ENCODE data around the gene SDR42E2.
"Not testable (repeated sequence)": the region's sequence is repeated elsewhere in the genome, so short reads cannot be mapped to it uniquely, and the experiment has no call there.

SDR42E2 gene

GRCh38 chr16:22192261-22193062, 30.2 kb downstream of the SDR42E2 start:
- DNase-seq, result peak; percentile 50

DNA sequence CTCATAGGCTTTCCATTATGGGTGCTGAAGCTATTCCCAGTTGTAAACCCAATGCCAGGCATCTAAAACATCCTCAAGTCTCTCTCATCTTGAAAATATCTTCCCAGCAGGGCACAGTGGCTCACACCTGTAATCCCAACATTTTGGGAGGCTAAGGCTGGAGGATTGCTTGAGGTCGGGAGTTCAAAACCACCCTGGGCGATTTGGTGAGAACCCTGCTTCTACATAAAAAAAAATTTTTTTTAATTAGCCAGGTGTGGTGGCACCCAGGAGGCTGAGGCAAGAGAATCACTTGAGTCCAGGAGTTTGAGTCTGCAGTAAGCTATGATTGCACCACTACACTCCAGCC, 30.7 kb downstream of the SDR42E2 start:
- no peak for DNase-seq

- no peak for DNase-seq
These were observed 32.6 kb downstream of the SDR42E2 start for GRCh38 chr16:22194707-22195444.

DNA sequence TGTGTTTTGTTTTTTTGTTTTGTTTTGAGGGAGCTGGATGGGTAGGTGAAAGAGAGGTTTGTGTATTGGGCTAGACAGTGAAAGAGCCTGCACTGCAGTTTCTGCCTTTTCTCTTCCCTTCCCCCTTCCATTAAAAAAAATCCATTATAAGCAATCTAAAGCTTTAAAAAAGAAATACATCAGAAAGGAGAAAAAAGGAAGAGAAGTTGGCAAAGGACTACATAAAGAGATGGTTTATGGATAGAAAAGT, 33.1 kb downstream of the SDR42E2 start:
- DNase-seq, result no peak

- DNase-seq, result peak; percentile 71
These were observed 33.6 kb downstream of the SDR42E2 start for GRCh38 chr16:22195695-22196558.

GRCh38 chr16:22196559-22197168, 34.4 kb downstream of the SDR42E2 start:
- not testable (repeated sequence) for DNase-seq

DNA sequence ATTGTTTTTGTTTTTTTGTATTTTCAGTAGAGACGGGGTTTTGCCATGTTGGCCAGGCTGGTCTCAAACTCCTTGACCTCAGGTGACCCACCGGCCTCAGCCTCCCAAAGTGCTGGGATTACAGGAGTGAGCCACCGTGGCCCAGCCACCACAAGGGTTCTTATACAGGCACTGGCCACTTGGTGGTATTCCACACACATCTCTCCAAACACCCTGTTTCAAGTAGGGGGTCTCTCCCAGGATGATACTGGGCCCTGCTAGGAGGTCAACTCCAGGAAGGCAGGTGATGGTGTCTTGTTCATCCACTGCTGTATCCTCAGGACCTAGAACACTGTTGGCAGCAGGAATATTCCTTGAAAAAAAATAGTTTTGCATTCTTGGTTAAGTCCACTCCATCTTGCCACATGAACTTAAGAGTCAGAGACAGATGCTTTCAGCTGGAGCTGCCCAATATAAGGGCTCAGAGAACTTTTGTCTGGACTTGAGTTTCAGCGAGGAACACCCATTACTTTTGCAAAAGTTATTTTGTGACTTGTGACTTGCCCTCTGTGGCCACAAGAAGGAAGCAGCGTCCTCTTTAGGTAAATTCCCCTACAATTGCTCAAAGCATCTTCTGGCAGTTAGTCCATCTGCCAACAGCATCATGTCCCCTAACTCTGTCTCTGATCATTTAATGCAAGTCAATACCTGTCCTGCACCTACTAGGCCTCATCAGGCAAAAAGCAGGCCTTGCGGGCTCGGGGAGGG, 36.4 kb downstream of the SDR42E2 start:
- DNase-seq, result no peak

DNA sequence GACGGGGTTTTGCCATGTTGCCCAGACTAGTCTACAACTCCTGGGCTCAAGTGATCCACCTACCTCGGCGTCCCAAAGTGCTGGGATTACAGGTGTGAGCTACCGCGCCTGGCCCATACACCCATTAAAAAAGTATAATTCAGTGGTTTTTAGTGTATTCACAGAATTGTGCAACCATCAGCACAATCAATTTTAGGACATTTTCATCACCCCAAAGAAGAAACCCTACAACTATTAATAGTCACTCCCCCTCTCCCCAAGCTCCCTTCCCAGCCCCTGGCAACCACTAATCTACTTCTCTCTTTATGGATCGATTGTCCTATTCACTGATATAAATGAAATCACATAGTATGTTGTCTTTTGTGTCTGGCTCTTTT, 39.9 kb downstream of the SDR42E2 start:
- no peak for DNase-seq

DNA sequence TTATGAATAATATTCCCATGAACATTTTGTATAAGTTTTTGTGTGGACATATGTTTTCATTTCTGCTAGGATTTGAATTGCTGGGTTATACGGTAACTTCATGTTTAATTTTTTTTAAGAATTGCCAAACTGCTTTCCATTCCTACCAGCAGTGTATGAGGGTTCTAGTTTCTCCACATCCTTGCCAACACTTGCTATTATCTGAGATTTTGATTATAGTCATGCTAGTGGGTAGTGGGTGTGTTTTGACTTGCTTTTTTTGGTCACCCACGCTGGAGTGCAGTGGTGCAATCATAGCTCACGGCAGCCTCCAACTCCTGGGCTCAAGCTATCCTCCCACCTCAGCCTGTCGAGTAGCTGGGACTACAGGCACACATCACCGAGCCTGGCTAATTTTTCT, 40.8 kb downstream of the SDR42E2 start:
- no peak for DNase-seq

DNA sequence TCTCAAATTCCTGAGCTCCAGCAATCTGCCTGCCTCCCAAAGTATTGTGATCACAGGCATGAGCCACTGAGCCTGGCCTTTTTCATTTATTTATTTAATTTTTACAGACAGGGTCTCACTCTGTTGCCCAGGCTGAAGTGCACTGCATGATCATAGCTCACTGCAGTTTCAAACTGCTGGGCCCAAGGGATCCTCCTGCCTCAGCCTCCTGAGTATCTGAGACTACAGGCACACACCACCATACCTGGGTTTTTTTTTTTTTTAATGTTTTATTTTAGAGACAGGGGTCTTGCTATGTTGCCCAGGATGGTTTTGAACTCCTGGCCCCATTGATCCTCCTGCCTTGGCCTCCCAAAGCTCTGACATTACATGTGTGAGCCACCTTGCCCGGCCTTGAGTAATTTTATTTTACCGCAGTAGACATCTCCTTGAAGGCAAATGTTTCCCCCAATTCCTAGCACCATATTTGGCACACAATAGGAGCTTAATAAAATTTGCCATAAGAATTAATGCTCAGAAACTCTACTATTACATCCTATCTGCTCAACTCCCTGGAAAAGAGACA, 41.9 kb downstream of the SDR42E2 start:
- no peak for DNase-seq

- no peak for DNase-seq
These were observed 43.3 kb downstream of the SDR42E2 start for GRCh38 chr16:22205577-22206012.

GRCh38 chr16:22206013-22206841, 43.9 kb downstream of the SDR42E2 start, which contains the start of gene EEF2K:
Gene EEF2K, plus strand, starts transcription at chr16:22206278. Its CDS starts 19,452 bp downstream, at chr16:22225730.
- peak; percentile 96 for DNase-seq

GRCh38 chr16:22206842-22207714, 44.8 kb downstream of the SDR42E2 start:
- DNase-seq, result no peak

DNA sequence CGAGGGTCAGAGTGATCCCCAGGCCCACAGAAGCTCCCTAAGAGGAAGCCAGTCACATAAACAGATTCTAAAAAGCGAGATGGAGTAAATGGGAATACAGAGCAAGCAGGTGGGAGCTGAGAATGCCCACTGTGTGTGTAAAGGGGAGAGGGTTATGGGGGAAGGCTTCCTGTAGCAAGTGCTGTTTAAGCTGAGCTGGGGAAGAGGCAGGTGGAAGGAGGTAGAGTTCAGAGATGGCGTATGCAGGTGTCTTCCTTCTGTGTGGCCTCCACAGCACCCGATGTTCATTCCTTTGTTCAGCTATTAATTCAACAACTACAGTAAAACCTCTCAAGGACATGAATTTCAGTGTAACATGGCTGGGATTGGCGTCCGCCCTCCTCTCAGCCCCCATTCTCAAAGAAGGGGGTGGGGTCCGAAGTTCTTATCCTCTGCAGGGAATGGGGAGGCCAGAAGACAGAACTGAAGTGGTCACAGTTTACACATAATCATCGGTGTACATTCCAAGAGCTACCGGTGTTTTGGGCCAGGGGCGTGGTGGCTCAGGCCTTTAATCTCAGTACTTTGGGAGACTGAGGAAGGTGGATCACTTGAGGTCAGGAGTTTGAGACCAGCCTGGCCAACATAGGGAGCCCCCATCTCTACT, 45.5 kb downstream of the SDR42E2 start:
- DNase-seq, result no peak

DNA sequence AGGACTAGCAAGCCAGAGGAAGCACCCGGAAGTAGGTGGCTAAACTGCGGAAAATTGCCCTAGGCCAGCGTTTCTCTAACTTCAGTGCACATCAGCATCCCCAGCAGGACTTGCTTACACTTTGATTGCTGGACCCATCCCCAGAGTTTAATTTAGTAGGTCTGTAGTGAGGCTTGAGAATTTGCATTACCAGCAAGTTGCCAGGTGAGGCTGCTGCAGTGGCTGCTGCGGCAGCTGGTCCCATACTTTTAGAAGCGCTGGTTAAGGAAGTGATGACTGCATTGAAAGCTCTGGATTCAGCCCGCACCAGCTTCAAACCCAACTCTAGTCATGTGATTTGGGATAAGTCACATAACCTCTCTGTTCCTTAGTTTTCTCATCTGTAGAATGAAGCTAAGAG, 48.0 kb downstream of the SDR42E2 start:
- no peak for DNase-seq

DNA sequence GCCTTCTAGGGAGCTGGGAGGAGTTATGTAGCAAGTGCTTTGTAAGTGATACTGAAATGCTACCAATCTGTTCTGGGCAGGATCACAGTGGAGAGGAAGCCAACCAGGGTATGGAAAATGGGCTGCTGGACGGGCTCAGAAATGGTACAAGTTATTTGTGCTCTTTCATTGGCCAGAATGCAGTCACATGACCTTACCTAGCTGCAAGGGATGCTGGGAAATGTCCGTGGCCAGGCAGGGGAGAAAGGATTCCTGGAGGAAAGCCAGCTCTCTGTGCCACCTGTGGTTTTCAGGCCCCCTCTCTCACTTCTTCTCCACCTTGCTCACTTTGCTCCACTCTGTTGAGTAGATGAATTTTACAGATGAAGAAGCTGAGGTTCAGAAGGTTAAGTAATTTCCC, 48.5 kb downstream of the SDR42E2 start:
- DNase-seq, result no peak

GRCh38 chr16:22213236-22213635, 50.9 kb downstream of the SDR42E2 start:
- no peak for DNase-seq

GRCh38 chr16:22213801-22214200, 51.5 kb downstream of the SDR42E2 start:
- DNase-seq, result no peak

DNA sequence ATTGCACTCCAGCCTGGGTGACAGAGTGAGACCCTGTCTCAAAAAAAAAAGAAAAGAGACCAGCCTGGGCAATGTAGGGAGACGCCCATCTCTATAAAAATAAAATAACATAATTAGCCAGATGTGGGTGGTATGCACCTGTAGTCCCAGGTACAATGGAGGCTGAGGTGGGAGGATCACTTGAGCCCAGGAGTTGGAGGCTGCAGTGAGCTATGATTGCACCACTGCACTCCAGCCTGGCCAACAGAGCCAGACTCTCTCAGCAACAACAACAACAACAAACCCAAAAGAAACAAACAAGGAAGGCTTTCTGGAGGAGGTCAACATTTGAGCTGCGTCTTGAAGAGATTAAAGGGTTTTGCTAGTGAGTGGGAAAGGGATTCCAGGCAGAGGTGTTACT, 52.1 kb downstream of the SDR42E2 start:
- no peak for DNase-seq

GRCh38 chr16:22214889-22215288, 52.6 kb downstream of the SDR42E2 start:
- no peak for DNase-seq
